ENCODE results near the gene BTBD17. TPM values are rescaled to one million over a fixed set of nuclear protein-coding genes. Genes with fewer than 3 reads are reported as not detected.

Gene BTBD17
- polyA plus RNA-seq, 1 of the 3 experiments (the other 2 are of a cell fraction), result not detected

- H3K27me3 ChIP-seq (ENCODE audit: insufficient read depth), result no peaks in the 10 kb centered on the region
- H3K9ac ChIP-seq, result no peak overlapping the region
- 58% methylated on average over 8 of the region's 9 CpGs for WGBS (ENCODE audit: low lambda C conversion rate)
- no peaks in the 10 kb centered on the region for H3K36me3 ChIP-seq (replicated peaks in 1 of 2; ENCODE audit: control insufficient read depth in 1 of 2, insufficient read depth in 2 of 2, low read length in 1 of 2)
- POLR2A ChIA-PET, result no interaction called here
- no peaks in the 10 kb centered on the region for H4K20me1 ChIP-seq (ENCODE audit: insufficient read depth)
- no peak for DNase-seq
- TF ChIP-seq PBX3 (IDR thresholded peaks at IDR 0.05), result no peak
- TF ChIP-seq YY1 (IDR thresholded peaks at IDR 0.05; ENCODE audit: low read depth), result no peak
- TF ChIP-seq CTCF (IDR thresholded peaks at IDR 0.05), result no peak
- no peak overlapping the region for H3K4me2 ChIP-seq
- no peaks in the 10 kb centered on the region for H3F3A ChIP-seq (replicated peaks; ENCODE audit: insufficient read depth)
- no peaks in the 10 kb centered on the region for H3K4me1 ChIP-seq (ENCODE audit: control insufficient read depth in 1 of 2, insufficient read depth in 2 of 2, low read depth in 1 of 2, low read length in 1 of 2)
- no peak overlapping the region for H2AFZ ChIP-seq (ENCODE audit: low read depth)
- H3K27ac ChIP-seq (ENCODE audit: low read depth in 2 of 2, low read length in 1 of 2), result no peak overlapping the region
- H3K9me3 ChIP-seq, result no peaks in the 10 kb centered on the region
- no peak overlapping the region for H3K4me3 ChIP-seq (ENCODE audit: low read depth in 2 of 2, low read length in 1 of 2)
- H3K9me2 ChIP-seq, result no peaks in the 10 kb centered on the region
- no peaks in the 10 kb centered on the region for H3K79me2 ChIP-seq (ENCODE audit: insufficient read depth)
- CTCF ChIA-PET, result interaction anchor here (0.6 to 12.6 kb wide), 3 partner anchors 21 to 144 kb away, joined by 3 to 194 read pairs (median 5); partner anchors contain the start of genes BTBD17 and GPR142
These were observed 18.0 kb downstream of the BTBD17 start for GRCh38 chr17:74343526-74344284.

GRCh38 chr17:74343121-74343520 is 18.5 kb downstream of the BTBD17 start:
- Histone ChIP-seq H3K79me2 (ENCODE audit: insufficient read depth) (no peaks in the 10 kb centered on the region), H4K20me1 (ENCODE audit: insufficient read depth) (no peaks in the 10 kb centered on the region), H3K27me3 (ENCODE audit: insufficient read depth) (no peaks in the 10 kb centered on the region), H3K9me2 (no peaks in the 10 kb centered on the region), H3K27ac (ENCODE audit: low read depth in 2 of 2, low read length in 1 of 2) (no peak overlapping the region), H3K4me3 (ENCODE audit: low read depth in 2 of 2, low read length in 1 of 2) (no peak overlapping the region), H3K9ac (no peak overlapping the region), H2AFZ (ENCODE audit: low read depth) (no peak overlapping the region), H3K4me2 (no peak overlapping the region), H3K36me3 (replicated peaks in 1 of 2; ENCODE audit: control insufficient read depth in 1 of 2, insufficient read depth in 2 of 2, low read length in 1 of 2) (no peaks in the 10 kb centered on the region), H3F3A (replicated peaks; ENCODE audit: insufficient read depth) (no peaks in the 10 kb centered on the region), H3K9me3 (no peaks in the 10 kb centered on the region), H3K4me1 (ENCODE audit: control insufficient read depth in 1 of 2, insufficient read depth in 2 of 2, low read depth in 1 of 2, low read length in 1 of 2) (no peaks in the 10 kb centered on the region)
- WGBS (ENCODE audit: low lambda C conversion rate), result 71% methylated on average over 8 of the region's 8 CpGs
- CTCF ChIA-PET, result interaction anchor here (1.1 to 12.6 kb wide), 3 partner anchors 10 to 115 kb away, joined by 3 to 194 read pairs (median 4); partner anchors contain the start of genes BTBD17 and GPR142
- TF ChIP-seq REST (IDR thresholded peaks at IDR 0.05; ENCODE audit: low read depth, low read length) (no peak), SMC3 (IDR thresholded peaks at IDR 0.05; ENCODE audit: low read depth, low read length) (no peak), RCOR1 (IDR thresholded peaks at IDR 0.05; ENCODE audit: low read length) (no peak)
- DNase-seq, result no peak
- POLR2A ChIA-PET, result no interaction called here
